Esophagus mucosa (tissue), 1 donor: Measurements from ENCODE around the gene UBL7. TPM values are rescaled to one million over a fixed set of nuclear protein-coding genes. Genes with fewer than 3 reads are reported as not detected.
A peak's percentile ranks its signal among the peaks of the same experiment; 100 is the strongest.

Experiments
- ATAC-seq: fragments of 200-7000 bp; cut with Tn5 transposase; one replicate; pipeline ENCODE4 v1.9.1; 2020
- total RNA-seq: library from RNA; stranded (reverse); gene quantifications from one replicate; pipeline ENCODE4 v1.2.4, GENCODE V29; 2023
- donor health status: DM: yes; HTN: yes; CAD: no.

Gene UBL7
- total RNA-seq, 1 donor from 2014 or later = 28.2 TPM

GRCh38 chr15:74406517-74406916 lies 54.4 kb downstream of the UBL7 start:
- no peak for ATAC-seq

- no peak for ATAC-seq
These were observed 55.1 kb downstream of the UBL7 start for GRCh38 chr15:74405823-74406222.

- ATAC-seq = no peak
These were observed 56.9 kb downstream of the UBL7 start for GRCh38 chr15:74403991-74404563.

GRCh38 chr15:74403588-74403919 lies 57.4 kb downstream of the UBL7 start:
- ATAC-seq = peak; percentile 3

GRCh38 chr15:74402873-74403587 lies 57.9 kb downstream of the UBL7 start:
- ATAC-seq = peak; percentile 46

GRCh38 chr15:74402337-74402841 lies 58.6 kb downstream of the UBL7 start:
- ATAC-seq = no peak

- ATAC-seq = no peak
These were observed 59.8 kb downstream of the UBL7 start for GRCh38 chr15:74400915-74401757.

GRCh38 chr15:74400313-74400860 lies 60.6 kb downstream of the UBL7 start:
- no peak for ATAC-seq

- no peak for ATAC-seq
These were observed 61.2 kb downstream of the UBL7 start for GRCh38 chr15:74399511-74400312.

- no peak for ATAC-seq
These were observed 61.9 kb downstream of the UBL7 start for GRCh38 chr15:74399100-74399499.

GRCh38 chr15:74398183-74398582 lies 62.8 kb downstream of the UBL7 start:
- ATAC-seq = no peak

GRCh38 chr15:74397239-74398068 lies 63.5 kb downstream of the UBL7 start:
- ATAC-seq = peak; percentile 5

- ATAC-seq = peak; percentile 88
These were observed 64.3 kb downstream of the UBL7 start for GRCh38 chr15:74396445-74397238.

- no peak for ATAC-seq
These were observed 64.9 kb downstream of the UBL7 start for GRCh38 chr15:74396146-74396438.

Other genes starting within 250 kb of the UBL7 start
- 0.32 TPM for gene CCDC33, start 224.8 kb downstream of the UBL7 start, total RNA-seq
- gene CYP11A1, start 93.5 kb downstream of the UBL7 start, total RNA-seq = 3.2 TPM
- 4.0 TPM for gene SEMA7A, start 27.2 kb downstream of the UBL7 start, total RNA-seq
- gene ARID3B, start 80.1 kb upstream of the UBL7 start, total RNA-seq = 5.4 TPM
- 41.0 TPM for gene CLK3, start 154.7 kb upstream of the UBL7 start, total RNA-seq
- 21.3 TPM for gene EDC3, start 234.9 kb upstream of the UBL7 start, total RNA-seq